D721Med (cell line): ENCODE data around the gene ARHGEF16.

Experiments
- DNase-seq: peaks from one replicate; pipeline ENCODE4 v3.0.0; 2011; ENCODE audit warnings: low spot score; ENCODE audit not compliant: insufficient read length
- FAIRE-seq: peaks from 2 replicates; lab custom pipeline; 2011; peaks lifted over from hg19 to GRCh38; lab: Jason Lieb, UNC
- CTCF ChIP-seq: IDR thresholded peaks from 2 replicates; pipeline ENCODE4 v1.5.1; 2012; ENCODE audit warnings: mild to moderate bottlenecking, control low read depth; ENCODE audit not compliant: insufficient read depth; ENCODE audit errors: missing control alignments

The ARHGEF16 gene

DNA sequence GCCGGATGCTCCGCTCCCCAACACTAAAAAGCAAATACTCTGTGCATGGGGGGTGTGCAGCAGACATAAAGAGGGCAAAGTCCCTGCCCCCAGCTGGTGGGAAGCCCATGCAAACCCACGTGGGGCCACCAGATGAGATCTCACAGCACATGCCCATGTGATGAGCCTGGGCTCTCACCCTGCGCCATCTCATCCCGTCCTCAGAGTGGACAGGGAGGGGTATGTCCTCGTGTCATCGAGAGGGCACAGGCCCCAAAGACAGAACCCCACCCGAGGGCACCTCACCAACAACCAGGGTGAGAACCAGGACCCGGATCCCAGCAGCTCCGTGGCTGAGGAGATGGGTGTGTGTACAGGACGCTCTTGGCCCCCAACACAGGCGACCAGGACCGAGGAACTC lies 25.1 kb upstream of the ARHGEF16 start:
- FAIRE-seq (no peak), DNase-seq (no peak)
- no peak for TF ChIP-seq CTCF

GRCh38 chr1:3429766-3430165 lies 24.7 kb upstream of the ARHGEF16 start:
- no peak for TF ChIP-seq CTCF
- no peak for FAIRE-seq
- DNase-seq, result no peak

GRCh38 chr1:3430406-3430805 lies 24.1 kb upstream of the ARHGEF16 start:
- no peak for TF ChIP-seq CTCF
- FAIRE-seq, result no peak
- no peak for DNase-seq

DNA sequence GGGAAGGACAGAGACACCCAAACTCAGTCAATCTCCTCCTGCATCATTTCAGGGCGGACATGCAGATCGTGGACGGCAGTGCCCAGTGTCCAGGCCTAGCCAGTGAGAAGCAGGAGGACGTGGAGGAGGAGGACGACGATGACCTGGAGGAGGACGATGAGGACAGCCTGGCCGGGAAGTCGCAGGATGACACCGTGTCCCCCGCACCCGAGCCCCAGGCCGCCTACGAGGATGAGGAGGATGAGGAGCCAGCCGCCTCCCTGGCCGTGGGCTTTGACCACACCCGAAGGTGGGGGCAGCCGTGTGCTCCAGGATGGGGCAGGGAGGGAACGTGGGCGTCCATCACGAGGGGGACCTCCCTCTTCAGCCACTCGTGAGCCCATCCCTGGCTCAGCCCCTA lies 23.6 kb upstream of the ARHGEF16 start:
- TF ChIP-seq CTCF, result no peak
- FAIRE-seq (no peak), DNase-seq (no peak)

- no peak for DNase-seq
- peak; percentile 14 for TF ChIP-seq CTCF
- no peak for FAIRE-seq
Observed at GRCh38 chr1:3431266-3431665, 23.2 kb upstream of the ARHGEF16 start.

DNA sequence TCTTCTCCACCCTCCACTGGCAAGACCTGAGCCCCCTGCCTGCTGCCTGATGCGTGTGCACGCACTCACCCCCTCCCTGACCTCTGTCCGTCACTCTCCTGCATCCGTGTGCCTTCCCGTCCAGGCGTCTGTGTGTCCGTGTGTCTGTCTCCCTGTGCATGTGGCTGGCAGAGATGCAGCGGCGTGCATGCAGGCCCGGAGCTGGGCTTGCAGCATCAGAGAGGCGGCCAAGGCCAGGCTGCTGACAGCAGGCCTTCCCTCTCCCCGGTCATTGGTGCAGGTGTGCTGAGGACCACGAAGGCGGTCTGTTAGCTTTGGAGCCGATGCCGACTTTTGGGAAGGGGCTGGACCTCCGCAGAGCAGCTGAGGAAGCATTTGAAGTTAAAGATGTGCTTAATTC lies 22.8 kb upstream of the ARHGEF16 start:
- TF ChIP-seq CTCF, result no peak
- FAIRE-seq, result no peak
- DNase-seq, result no peak

GRCh38 chr1:3432306-3432705 lies 22.2 kb upstream of the ARHGEF16 start:
- no peak for FAIRE-seq
- no peak for DNase-seq
- TF ChIP-seq CTCF, result no peak
